ENCODE results near the gene CHCT1.
"Not testable (repeated sequence)": the region's sequence is repeated elsewhere in the genome, so short reads cannot be mapped to it uniquely, and the experiment has no call there.

DNA sequence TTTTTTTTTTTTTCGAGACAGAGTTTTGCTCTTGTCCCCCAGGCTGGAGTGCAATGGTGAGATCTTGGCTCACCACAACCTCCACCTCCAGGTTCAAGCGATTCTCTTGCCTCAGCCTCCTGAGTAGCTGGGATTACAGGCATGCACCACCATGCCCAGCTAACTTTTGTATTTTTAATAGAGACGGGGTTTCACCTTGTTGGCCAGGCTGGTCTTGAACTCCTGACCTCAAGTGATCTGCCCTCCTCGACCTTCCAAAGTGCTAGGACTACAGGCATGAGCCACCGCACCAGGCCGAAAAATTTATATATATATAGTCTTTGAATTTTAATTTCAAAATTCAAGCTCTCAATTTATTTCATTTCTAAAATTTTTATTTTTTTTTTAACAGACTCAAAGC lies 6.2 kb downstream of the CHCT1 start:
- TF ChIP-seq POLR2AphosphoS5 (IDR thresholded peaks at IDR 0.05; ENCODE audit: low read depth), result not testable (repeated sequence)
- TF ChIP-seq, protein P1, sequence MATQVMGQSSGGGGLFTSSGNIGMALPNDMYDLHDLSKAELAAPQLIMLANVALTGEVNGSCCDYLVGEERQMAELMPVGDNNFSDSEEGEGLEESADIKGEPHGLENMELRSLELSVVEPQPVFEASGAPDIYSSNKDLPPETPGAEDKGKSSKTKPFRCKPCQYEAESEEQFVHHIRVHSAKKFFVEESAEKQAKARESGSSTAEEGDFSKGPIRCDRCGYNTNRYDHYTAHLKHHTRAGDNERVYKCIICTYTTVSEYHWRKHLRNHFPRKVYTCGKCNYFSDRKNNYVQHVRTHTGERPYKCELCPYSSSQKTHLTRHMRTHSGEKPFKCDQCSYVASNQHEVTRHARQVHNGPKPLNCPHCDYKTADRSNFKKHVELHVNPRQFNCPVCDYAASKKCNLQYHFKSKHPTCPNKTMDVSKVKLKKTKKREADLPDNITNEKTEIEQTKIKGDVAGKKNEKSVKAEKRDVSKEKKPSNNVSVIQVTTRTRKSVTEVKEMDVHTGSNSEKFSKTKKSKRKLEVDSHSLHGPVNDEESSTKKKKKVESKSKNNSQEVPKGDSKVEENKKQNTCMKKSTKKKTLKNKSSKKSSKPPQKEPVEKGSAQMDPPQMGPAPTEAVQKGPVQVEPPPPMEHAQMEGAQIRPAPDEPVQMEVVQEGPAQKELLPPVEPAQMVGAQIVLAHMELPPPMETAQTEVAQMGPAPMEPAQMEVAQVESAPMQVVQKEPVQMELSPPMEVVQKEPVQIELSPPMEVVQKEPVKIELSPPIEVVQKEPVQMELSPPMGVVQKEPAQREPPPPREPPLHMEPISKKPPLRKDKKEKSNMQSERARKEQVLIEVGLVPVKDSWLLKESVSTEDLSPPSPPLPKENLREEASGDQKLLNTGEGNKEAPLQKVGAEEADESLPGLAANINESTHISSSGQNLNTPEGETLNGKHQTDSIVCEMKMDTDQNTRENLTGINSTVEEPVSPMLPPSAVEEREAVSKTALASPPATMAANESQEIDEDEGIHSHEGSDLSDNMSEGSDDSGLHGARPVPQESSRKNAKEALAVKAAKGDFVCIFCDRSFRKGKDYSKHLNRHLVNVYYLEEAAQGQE (IDR thresholded peaks at IDR 0.05; ENCODE audit: insufficient replicate concordance, low read depth), result not testable (repeated sequence)

All from HL-60 (cell line).